ENCODE data around the gene LGALS13.

Gene LGALS13, protein sequence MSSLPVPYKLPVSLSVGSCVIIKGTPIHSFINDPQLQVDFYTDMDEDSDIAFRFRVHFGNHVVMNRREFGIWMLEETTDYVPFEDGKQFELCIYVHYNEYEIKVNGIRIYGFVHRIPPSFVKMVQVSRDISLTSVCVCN

DNA sequence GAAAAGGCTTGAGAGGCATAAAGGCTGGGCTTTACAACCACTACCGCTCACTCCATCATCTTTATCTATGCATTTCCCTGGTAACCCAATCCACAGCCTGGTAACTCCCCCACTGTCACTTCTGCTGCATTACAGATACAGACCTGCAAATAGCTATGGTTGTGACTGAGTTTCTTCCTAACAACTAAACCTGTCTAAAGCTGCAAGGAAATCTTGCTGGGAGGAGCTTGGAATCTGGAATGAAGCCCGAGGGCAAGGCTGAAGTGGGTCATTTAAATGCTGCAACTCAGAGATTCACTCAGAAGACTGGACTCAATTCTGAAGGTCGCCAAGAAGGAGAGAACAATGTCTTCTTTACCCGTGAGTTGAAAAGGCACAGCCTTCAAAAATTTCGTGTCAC lies at the start of gene LGALS13:
LGALS13 (plus strand) TSS at position 301 of the 400 bp plus-strand sequence; CDS start at position 346, 45 bp downstream.
- in situ Hi-C loops (cut with HindIII; ENCODE audit: low sequenced_read_pairs): no loop called here

DNA sequence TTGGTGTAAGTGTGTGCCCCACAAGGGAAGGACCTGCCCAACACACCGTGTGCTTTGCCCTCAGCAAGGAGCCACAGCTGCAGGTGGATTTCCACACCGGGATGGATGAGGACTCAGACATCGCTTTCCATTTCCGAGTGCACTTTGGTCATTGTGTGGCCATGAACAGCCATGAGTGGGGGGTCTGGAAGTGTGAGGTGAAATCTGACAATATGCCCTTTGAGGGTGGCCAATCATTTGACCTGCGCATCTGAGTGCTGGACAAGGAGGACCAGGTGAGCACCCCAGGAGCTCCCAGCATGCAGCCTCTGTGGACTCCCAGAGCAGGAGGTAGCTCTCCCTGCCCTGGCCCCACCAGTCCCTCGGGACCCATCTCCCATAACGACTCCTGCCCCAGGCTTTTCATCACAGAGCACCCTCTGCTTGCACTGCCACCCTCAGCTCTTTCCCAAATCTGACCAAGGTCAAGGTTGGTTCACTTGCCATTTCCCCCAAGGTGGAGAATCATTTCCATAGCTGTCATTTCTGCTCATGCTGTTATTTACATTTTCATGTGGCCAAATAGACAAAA lies 49.2 kb upstream of the LGALS13 start:
- in situ Hi-C loops (cut with HindIII; ENCODE audit: low sequenced_read_pairs): no loop called here

DNA sequence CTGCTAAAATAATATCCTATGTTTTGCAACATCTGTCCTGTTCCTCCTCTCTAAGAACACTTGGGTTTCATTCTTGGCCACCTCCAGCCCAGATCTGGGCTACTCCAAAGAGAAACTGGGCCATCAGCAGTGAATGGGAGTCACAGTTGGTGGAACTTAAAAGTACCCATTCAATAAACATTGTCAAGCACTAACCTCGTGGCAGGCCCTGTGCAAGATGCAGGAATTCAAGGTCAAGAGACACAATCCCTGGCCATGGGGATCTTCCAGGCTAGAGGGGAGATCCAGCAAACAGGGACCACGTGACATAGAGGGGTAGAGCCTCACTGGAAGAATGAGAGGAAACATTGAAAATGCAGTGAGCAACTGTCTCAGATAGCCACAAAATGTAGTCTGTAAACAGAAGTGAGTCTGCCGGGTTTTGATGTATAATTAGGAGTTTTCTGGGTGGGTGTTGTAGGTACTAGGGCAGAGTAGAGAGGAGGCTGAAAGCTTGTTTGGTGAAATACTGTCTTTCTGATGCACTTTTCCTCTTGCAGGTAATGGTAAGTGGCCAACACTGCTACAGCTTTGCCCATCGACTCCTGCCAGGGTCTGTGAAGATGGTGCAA lies 47.5 kb upstream of the LGALS13 start:
- in situ Hi-C loops (cut with HindIII; ENCODE audit: low sequenced_read_pairs): no loop called here

DNA sequence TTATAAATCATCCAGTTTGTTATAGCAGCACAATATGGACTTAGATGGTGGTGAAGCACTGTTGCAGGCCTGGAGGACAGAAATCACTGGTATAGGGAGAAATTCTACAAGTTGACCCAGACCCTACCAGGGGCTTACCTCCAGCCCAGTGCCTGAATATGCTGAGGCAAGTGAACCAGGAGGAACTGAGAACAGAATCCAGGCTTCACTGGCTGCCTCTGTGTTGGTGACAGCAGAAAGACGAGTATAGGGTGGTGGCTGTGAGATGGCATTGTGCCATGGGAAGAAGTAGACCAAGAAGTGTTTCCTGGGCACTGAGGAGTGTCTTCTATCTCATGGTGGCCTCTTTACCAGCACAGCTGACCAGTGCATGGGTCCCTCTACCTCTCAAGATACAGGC lies 46.4 kb upstream of the LGALS13 start:
- in situ Hi-C loops (cut with HindIII; ENCODE audit: low sequenced_read_pairs): no loop called here

DNA sequence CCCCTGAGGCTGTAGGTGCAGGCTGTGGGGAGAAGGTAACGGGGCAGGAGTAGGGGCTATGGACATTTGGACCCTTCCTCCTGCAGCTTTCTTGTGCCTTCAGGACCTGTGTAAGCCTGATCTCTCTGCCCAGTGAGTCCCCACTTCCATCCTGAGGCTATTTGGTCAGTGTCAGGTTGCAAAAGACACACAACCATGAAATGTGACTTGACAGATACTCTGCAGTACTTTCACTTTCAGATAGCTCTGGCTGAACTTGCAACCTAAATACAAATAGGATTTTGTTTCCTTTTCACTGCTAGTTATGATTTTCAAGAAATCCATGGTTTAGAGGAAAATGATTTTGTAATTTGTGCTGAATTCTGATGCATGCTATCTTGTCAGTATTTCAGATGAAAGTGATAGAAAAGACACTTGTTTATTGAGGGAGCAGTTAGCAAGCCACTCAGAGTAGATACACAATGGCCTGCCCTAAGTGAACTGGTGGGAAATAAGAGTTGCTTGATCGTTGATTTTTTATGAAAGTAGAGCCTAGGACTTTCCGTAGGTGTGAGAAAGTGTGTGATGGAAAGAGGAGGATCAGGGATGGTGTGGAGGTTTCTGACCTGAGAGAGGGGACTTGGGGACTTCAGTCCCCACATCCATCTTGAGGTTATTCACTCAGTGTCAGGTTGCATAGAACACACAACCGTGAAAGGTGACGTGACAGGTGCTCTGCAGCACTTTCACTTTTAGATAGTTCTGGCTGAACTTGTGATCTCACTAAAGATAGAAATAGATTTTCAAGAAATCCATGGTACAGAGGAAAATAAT lies 44.3 kb upstream of the LGALS13 start:
- in situ Hi-C loops (cut with HindIII; ENCODE audit: low sequenced_read_pairs): no loop called here

DNA sequence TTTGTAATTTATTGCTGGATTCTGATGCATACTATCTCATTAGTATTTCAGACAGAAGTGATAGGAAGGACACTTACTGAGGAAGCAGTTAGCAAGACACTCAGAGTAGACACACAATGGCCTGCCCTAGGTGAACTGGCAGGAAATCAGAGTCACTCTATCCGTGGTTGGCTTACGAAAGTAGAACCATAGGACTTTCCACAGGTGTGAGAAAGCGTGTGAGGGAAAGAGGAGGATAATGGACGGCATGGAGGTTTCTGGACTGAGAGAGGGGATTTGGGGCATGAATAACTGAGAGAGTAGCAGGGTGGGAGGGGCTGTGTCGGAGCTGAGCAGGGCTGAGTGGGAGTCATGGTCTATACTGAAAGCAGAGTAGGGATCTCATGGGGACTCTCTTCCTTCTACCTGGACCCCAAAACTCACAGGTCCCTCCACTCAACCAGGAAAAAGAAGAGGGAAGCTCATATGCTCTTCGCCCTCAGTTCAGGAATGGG lies 43.7 kb upstream of the LGALS13 start:
- in situ Hi-C loops (cut with HindIII; ENCODE audit: low sequenced_read_pairs): no loop called here

DNA sequence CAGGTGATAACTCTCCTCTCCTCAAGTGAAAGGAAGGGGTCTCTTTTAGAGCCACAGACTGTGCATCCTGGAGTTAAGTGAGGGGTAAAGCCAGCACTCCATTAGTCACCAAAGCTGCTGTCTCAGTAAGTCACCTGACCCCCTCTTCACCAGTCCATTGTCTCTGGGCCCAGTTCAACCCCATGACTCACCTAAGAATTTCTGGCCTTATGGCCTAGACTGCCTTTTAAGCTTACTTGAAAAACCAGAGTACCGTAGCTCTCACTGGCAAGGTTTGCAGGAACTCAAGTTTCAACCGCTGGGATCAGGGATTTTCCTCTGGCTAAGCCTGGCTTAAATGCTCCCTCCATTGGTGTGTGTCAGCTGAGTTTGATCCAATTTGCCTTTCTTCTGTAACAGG lies 38.9 kb upstream of the LGALS13 start:
- in situ Hi-C loops (cut with HindIII; ENCODE audit: low sequenced_read_pairs): no loop called here

DNA sequence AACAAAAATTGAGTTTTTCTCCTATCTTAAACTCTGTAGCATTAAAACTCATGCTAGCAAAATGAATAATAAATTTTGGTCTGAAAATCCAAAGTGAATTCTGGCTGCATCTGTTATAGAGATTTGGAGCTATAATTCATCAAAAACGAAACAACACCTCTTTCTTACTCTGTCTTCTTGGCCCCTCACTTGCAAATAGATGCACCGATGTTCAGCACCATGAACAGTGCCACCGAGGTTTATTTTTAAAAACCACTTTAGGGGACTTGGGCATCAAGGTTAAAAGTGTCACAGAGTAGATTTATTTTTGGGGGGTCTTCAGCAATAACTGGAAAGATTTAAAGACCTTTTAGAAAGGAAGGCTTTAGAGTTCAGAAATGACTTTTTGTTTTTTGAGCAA lies 36.3 kb upstream of the LGALS13 start:
- in situ Hi-C loops (cut with HindIII; ENCODE audit: low sequenced_read_pairs): no loop called here

DNA sequence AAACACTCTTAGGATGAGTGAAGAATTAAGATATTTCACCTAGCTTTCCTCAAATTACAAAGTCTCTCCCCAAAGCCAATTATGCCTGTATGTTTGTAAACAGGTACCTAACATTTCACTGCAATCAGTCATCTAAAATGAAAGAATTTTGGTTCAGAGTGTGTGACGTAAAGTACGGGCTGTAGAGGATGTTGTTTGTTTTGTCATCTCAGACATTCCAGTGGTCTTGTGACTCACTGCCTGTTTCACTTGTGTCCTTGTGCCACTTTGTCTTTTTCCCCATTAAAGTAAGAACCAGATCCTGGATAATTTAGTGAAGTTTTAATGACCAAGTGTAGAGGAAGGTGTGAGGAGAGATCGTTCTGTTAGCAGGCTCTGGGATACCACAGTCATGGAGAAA lies 33.7 kb upstream of the LGALS13 start:
- in situ Hi-C loops (cut with HindIII; ENCODE audit: low sequenced_read_pairs): no loop called here

DNA sequence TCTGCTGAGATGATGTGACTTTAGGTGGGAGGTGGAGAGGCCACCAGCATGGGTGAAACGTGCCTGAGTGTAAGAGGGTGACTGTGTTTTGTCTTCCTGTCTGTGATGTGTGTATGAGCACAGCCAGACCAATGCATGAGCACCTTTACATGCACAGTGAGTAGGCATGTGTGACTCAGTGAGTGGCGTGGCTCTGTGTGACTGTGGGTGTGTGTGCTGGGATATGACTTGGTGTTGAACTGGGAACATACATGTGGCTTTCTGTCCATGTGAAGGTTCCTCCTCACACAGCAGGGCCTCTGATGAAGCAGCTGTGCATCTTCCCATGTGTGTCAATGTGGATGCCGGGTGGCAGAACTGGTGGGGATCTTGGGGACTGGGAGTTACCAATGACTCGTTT lies 19.9 kb upstream of the LGALS13 start:
- in situ Hi-C loops (cut with HindIII; ENCODE audit: low sequenced_read_pairs): loop anchor here (25.0 kb wide), 1 partner anchor 205 kb away; the partner anchor contains the start of gene LEUTX

DNA sequence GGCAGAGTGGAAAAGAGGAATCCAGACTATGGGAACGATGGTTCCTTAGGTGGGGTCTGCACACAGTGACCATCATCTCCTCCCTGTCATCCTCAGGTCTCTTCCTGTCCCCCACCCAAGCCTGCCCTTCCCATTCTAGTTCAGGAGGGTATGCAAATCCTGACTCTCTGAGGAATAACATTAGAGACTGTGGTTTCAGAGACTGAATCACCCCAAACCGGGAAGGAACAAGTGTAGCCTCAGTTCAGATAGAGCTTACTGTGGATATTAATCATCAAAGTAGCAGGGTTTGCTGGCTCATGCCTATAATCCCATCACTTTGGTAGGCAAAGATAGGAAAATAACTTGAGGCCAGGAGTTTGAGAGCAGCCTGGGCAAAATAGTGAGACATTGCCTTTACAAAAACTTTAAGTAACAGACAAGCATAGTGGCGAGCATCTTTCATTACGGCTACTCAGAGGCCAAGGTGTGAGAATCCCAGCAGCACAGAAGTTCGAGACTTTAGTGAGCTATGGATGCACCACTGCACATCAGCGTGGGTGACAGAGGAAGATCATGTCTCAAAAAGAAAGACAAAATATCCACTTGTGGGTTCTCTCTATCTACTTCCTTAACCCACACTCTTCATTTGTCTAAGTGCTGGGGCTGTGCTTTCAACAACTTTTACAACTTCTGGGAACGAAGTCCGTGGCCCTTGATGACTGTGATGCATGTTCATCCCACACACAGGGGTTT lies 19.3 kb upstream of the LGALS13 start:
- in situ Hi-C loops (cut with HindIII; ENCODE audit: low sequenced_read_pairs): loop anchor here (25.0 kb wide), 1 partner anchor 204 kb away; the partner anchor contains the start of gene LEUTX

DNA sequence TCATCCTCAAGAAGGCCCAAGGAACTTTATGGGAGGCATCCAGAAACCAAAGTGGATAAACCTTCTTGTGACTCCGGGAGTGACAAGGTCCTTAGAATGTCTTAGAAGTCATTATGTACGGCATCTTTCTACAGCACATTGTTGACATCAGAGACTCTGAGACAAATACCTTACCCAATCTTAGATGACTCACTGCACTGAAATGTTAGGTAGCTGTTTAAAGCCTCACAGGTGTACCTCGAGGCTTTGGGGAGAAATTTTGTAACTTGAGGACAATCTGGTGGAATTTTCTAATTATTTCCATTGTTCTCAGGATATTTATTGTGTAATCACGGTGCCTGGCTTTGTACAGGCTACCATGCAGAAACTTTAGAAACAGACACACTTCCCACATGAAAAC lies 14.8 kb upstream of the LGALS13 start:
- in situ Hi-C loops (cut with HindIII; ENCODE audit: low sequenced_read_pairs): loop anchor here (25.0 kb wide), 1 partner anchor 200 kb away; the partner anchor contains the start of gene LEUTX

DNA sequence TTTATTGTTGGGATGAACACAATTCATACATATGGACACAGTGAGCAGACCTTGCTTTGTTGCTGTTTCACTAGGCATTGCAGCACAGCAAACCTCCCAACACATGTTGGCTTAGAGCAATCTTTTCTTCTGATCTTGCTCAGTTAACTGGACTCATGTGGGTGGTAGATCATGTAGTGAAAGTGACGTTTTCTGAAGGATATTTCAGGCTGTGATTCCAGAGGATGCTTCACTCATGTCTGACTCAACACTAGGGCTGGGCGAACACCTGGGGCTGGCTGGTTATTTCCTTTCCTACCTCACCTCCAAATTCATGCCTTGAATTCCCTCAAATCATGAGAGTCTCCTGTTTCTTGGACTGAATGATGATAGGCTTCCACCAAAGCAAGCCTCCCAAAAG lies 14.3 kb upstream of the LGALS13 start:
- in situ Hi-C loops (cut with HindIII; ENCODE audit: low sequenced_read_pairs): loop anchor here (25.0 kb wide), 1 partner anchor 199 kb away; the partner anchor contains the start of gene LEUTX

DNA sequence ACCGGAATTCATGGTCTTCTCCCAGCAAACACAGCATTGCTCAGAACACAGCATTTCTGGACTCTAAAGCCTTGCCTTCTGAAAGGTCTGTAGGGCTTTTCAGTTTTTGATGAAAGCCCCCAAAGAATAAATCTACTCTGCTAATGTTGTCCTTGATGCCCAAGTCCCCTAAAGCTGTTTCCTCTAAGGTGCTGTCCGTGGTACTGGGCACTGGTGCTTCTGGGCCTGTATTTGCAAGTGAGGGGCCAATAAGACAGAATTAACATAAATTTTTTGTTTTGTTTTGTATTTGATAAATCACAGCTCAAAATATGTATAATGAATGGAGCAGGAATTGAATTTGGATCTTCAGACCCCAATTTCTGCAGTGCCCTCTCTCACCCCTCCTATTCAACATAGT lies 12.1 kb upstream of the LGALS13 start:
- in situ Hi-C loops (cut with HindIII; ENCODE audit: low sequenced_read_pairs): loop anchor here (25.0 kb wide), 1 partner anchor 197 kb away; the partner anchor contains the start of gene LEUTX

DNA sequence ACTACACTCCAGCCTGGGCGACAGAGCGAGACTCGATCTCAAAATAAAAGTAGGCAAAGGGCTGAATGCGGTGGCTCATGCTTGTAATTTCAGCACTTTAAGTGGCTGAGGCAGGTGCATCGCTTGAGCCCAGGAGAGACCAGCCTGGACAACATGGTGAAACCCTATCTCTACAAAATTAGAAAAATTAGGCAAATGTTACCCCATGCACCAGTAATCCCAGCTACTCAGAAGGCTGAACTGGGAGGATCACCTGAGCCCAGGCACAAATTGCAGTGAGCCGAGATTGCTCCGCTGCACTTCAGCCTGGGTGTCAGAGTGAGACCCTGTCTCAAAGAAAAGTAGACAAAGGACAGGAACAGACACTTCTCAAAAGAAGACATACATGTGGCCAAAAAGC lies 9.9 kb upstream of the LGALS13 start:
- in situ Hi-C loops (cut with HindIII; ENCODE audit: low sequenced_read_pairs): loop anchor here (25.0 kb wide), 1 partner anchor 195 kb away; the partner anchor contains the start of gene LEUTX

DNA sequence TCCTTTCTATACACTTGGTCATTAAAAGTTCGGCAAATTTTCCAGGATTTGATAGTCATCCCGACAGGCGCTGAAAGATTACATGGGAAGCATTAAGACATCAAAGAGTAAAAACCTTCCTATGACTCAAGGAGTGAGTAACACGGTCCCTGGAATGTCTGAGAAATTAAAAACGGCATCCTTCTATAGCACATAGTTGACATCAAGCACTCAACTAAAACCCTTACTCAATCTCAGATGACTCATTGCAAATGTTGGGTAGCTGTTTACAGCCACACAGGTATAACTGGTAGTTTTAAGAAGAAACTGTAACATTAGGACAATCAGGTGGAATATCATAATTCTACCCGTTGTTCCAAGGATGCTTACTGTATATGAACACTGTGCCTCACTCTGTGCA lies 6.4 kb upstream of the LGALS13 start:
- in situ Hi-C loops (cut with HindIII; ENCODE audit: low sequenced_read_pairs): loop anchor here (25.0 kb wide), 1 partner anchor 191 kb away; the partner anchor contains the start of gene LEUTX

DNA sequence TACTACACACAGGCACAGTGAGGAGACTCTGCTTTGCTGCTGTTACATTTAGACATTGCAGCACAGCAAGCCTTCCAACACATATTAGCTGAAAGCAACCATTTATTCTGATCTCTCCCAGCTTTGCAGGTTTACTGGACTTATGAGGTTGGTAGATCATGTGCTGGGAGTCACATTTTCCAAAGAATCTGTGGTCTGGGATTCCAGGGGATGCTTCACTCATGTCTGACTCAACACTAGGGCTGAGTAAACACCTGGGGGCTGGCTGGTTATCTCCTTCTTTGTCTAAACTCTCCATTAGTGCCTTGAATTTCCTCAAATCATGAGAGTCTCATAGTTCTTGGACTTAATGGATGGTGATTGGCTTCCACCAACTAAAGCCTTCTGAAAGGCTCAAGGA lies 5.4 kb upstream of the LGALS13 start:
- in situ Hi-C loops (cut with HindIII; ENCODE audit: low sequenced_read_pairs): loop anchor here (25.0 kb wide), 1 partner anchor 190 kb away; the partner anchor contains the start of gene LEUTX

DNA sequence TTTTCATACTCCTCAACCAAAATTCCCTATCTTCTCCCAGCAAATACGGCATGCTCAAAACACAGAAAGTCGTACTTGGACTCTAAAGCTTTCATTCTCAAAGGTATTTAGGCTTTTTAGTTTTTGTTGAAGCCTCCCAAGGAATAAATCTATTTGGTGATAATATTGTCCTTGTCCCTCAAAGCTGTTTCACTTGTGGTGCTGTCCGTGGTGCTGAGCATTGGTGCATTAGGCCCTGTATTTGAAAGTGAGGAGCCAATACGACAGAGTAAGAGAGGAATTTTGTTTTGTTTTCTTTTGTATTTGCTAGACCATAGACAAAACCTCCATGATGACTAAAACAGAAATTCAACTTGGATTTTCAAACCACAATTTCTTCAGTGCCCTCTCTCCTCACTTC lies 3.2 kb upstream of the LGALS13 start:
- in situ Hi-C loops (cut with HindIII; ENCODE audit: low sequenced_read_pairs): loop anchor here (25.0 kb wide), 1 partner anchor 188 kb away; the partner anchor contains the start of gene LEUTX

DNA sequence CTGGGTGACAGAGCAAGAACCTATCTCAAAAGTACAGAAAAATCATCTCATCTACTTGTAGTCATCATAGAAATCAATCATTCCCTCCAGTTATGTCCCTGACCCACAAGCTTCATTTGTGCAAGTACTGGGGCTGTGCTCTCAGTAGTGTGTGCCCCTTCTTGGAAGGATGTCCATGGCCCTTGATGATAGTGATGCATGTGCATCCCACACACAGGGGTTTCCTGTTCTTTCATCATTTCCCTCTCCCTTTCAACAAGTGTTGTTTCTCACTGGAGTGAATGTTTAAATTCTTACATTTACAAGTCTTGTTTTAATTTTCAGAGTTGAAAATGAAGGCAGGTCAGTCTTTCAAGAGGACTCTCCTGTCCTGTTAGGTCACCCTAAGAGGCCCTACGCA lies 1.5 kb downstream of the LGALS13 start:
- in situ Hi-C loops (cut with HindIII; ENCODE audit: low sequenced_read_pairs): no loop called here

DNA sequence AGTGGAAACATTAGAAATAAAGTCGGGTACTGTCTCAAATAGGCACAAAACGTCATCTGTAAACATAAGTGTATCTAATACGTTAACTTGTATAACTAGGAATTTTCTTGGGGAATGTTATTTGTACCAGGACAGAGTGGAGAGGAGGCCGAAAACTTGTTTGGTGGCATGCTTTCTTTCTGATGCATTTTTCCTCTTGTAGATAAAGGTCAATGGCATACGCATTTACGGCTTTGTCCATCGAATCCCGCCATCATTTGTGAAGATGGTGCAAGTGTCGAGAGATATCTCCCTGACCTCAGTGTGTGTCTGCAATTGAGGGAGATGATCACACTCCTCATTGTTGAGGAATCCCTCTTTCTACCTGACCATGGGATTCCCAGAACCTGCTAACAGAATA lies 4.7 kb downstream of the LGALS13 start:
- in situ Hi-C loops (cut with HindIII; ENCODE audit: low sequenced_read_pairs): no loop called here

Data from DLD1 (cell line).